Activated gamma-delta T cell treated with Interleukin-2 at 50 U/mL for 16 hours (primary cell): Measurements from ENCODE around the gene TMEM178B.
"Not testable (repeated sequence)": the region's sequence is repeated elsewhere in the genome, so short reads cannot be mapped to it uniquely, and the experiment has no call there.

Experiments used
- DNase-seq: peaks from one replicate; pipeline ENCODE4 v3.0.0-alpha.2; 2020

TMEM178B gene

GRCh38 chr7:141190495-141190894 is 116.6 kb downstream of the TMEM178B start:
- no peak for DNase-seq

GRCh38 chr7:141191277-141191676 is 117.4 kb downstream of the TMEM178B start:
- no peak for DNase-seq

- DNase-seq: no peak
These were observed 119.2 kb downstream of the TMEM178B start for GRCh38 chr7:141193066-141193465.

- DNase-seq: not testable (repeated sequence)
These were observed 121.9 kb downstream of the TMEM178B start for GRCh38 chr7:141195722-141196121.

- no peak for DNase-seq
These were observed 124.5 kb downstream of the TMEM178B start for GRCh38 chr7:141198194-141198958.

GRCh38 chr7:141200191-141201108 is 126.6 kb downstream of the TMEM178B start:
- no peak for DNase-seq

- DNase-seq: no peak
These were observed 127.5 kb downstream of the TMEM178B start for GRCh38 chr7:141201145-141201885.

- DNase-seq: no peak
These were observed 128.7 kb downstream of the TMEM178B start for GRCh38 chr7:141202535-141202934.

- no peak for DNase-seq
These were observed 129.3 kb downstream of the TMEM178B start for GRCh38 chr7:141203177-141203576.

- DNase-seq: no peak
These were observed 129.7 kb downstream of the TMEM178B start for GRCh38 chr7:141203586-141203985.

- no peak for DNase-seq
These were observed 133.8 kb downstream of the TMEM178B start for GRCh38 chr7:141207661-141208060.

- DNase-seq: no peak
These were observed 134.7 kb downstream of the TMEM178B start for GRCh38 chr7:141208539-141208938.

- no peak for DNase-seq
These were observed 135.6 kb downstream of the TMEM178B start for GRCh38 chr7:141209454-141209853.

- no peak for DNase-seq
These were observed 137.0 kb downstream of the TMEM178B start for GRCh38 chr7:141210862-141211261.

GRCh38 chr7:141213226-141213625 is 139.4 kb downstream of the TMEM178B start:
- no peak for DNase-seq

- DNase-seq: no peak
These were observed 144.1 kb downstream of the TMEM178B start for GRCh38 chr7:141217938-141218337.

- no peak for DNase-seq
These were observed 145.1 kb downstream of the TMEM178B start for GRCh38 chr7:141218941-141219340.

- no peak for DNase-seq
These were observed 146.5 kb downstream of the TMEM178B start for GRCh38 chr7:141220263-141220880.

- DNase-seq: no peak
These were observed 147.2 kb downstream of the TMEM178B start for GRCh38 chr7:141221007-141221612.

GRCh38 chr7:141225916-141226618 is 152.2 kb downstream of the TMEM178B start:
- no peak for DNase-seq

GRCh38 chr7:141227454-141227853 is 153.6 kb downstream of the TMEM178B start:
- no peak for DNase-seq

- DNase-seq: no peak
These were observed 154.6 kb downstream of the TMEM178B start for GRCh38 chr7:141228482-141228881.
